Gastroesophageal sphincter (tissue), 3 donors: ENCODE results near the gene PPP2R5C.

Source experiments
- CTCF ChIP-seq, 4 experiments: fragments of 200-600 bp in 2 of 4; fragments of 450-650 bp in 2 of 4; sonication (generic) in 1 of 4; IDR thresholded peaks; one replicate each; pipeline ENCODE4 v1.5.1; 2017 to 2019; ENCODE audit warnings: antibody characterized with exemption in 4 of 4, mild to moderate bottlenecking in 2 of 4, moderate library complexity in 2 of 4
- POLR2A ChIP-seq, 2 donors: fragments of 450-650 bp; IDR thresholded peaks; one replicate each; pipeline ENCODE4 v1.6.1; 2017; ENCODE audit warnings: antibody characterized with exemption in 2 of 2, mild to moderate bottlenecking in 2 of 2, moderate library complexity in 1 of 2
- POLR2AphosphoS5 ChIP-seq: sonication (generic); formaldehyde crosslinking; IDR thresholded peaks from one replicate; pipeline ENCODE4 v1.6.1; 2017; ENCODE audit warnings: antibody characterized with exemption

GRCh38 chr14:101914083-101914482 is 152.6 kb downstream of the PPP2R5C start:
- TF ChIP-seq CTCF (IDR thresholded peaks at IDR 0.05) = no peak
- TF ChIP-seq POLR2A (IDR thresholded peaks at IDR 0.05) = no peak
- TF ChIP-seq POLR2AphosphoS5 = no peak
